ENCODE data around the gene MCM7. TPM values are rescaled to one million over a fixed set of nuclear protein-coding genes. Genes with fewer than 3 reads are reported as not detected.
A peak's percentile ranks its signal among the peaks of the same experiment; 100 is the strongest.

Gene MCM7
- total and polyA plus RNA-seq, 2 of the 4 experiments (the other 2 are of a cell fraction): 104 to 137 TPM

- no peaks in the 10 kb centered on the region for H3K27me3 ChIP-seq (ENCODE audit: control insufficient read depth, insufficient read depth, low read length)
Measured at GRCh38 chr7:100065452-100066186, 35.6 kb downstream of the MCM7 start.

More at GRCh38 chr7:100065452-100066186, 35.6 kb downstream of the MCM7 start:
- H4K20me1 ChIP-seq (ENCODE audit: insufficient read depth, low read length): no peaks in the 10 kb centered on the region
- H3K79me1 ChIP-seq (ENCODE audit: low read depth in 1 of 2, low read length in 2 of 2): peaks cover 6 to 12% of the 10 kb centered on the region in 2 experiments; a peak in 3 of 4 replicates
- H3K27ac ChIP-seq (ENCODE audit: insufficient read depth, low read length): peak overlapping the region; percentile 4; the same call in 1 of the 2 replicates
- ChIA-PET CTCF (no interaction called here), POLR2A (ENCODE audit: unreplicated experiment) (no interaction called here)
- peaks cover 2% of the 10 kb centered on the region; the same call in 1 of the 2 replicates for H3K4me1 ChIP-seq (ENCODE audit: control insufficient read depth, insufficient read depth, low read length)
- H2AK9ac ChIP-seq (replicated peaks; ENCODE audit: low read depth, low read length, poor library complexity): no peak overlapping the region
- H3K4me3 ChIP-seq (ENCODE audit: insufficient read depth, low read depth, low read length): no peak overlapping the region
- peak; percentile 70 for DNase-seq
- peaks cover 52% of the 10 kb centered on the region for H3K36me3 ChIP-seq (ENCODE audit: control insufficient read depth, insufficient read depth, low read length)
- H4K8ac ChIP-seq (ENCODE audit: low read depth in 2 of 2, low read length in 2 of 2): no peak overlapping the region
- H2BK5ac ChIP-seq (ENCODE audit: low read depth, low read length, poor library complexity, severe bottlenecking): no peak overlapping the region
- intact Hi-C loops (cut with micrococcal nuclease): no loop called here
- dilution Hi-C loops (cut with HindIII; ENCODE audit: low sequenced_read_pairs, unreplicated experiment): no loop called here
- H2AFZ ChIP-seq (replicated peaks; ENCODE audit: low read length, poor library complexity): no peak overlapping the region
- H2BK15ac ChIP-seq (ENCODE audit: low read depth, low read length): no peak overlapping the region
- H2AK5ac ChIP-seq (ENCODE audit: low read depth, low read length): no peak overlapping the region
- H3K4ac ChIP-seq (ENCODE audit: low read depth, low read length): no peak overlapping the region
- H3K18ac ChIP-seq (ENCODE audit: low read depth, low read length): no peak overlapping the region
- no peak overlapping the region for H4K5ac ChIP-seq (ENCODE audit: low read depth, low read length)
- no peak overlapping the region for H3K23ac ChIP-seq (ENCODE audit: low read depth, low read length)
- peaks cover 24% of the 10 kb centered on the region for H3K9me3 ChIP-seq (ENCODE audit: control insufficient read depth, insufficient read depth, low read length)
- no peak overlapping the region for H3K9ac ChIP-seq (ENCODE audit: low read depth, low read length)
- no peak overlapping the region for H3K4me2 ChIP-seq (ENCODE audit: low read depth, low read length)
- no peak for TF ChIP-seq CHD1 (IDR thresholded peaks at IDR 0.05; ENCODE audit: low read depth, low read length)
- TF ChIP-seq CEBPB (IDR thresholded peaks at IDR 0.05; ENCODE audit: low read depth, low read length): peak; percentile 77
- no peak for TF ChIP-seq RFX5 (IDR thresholded peaks at IDR 0.05; ENCODE audit: low read depth, low read length)
- no peak for TF ChIP-seq RAD21 (IDR thresholded peaks at IDR 0.05; ENCODE audit: low read length)
- H4K91ac ChIP-seq (ENCODE audit: insufficient read depth, low read depth, low read length): no peak overlapping the region
- no TSS peak for BruUV-seq (replicated peaks)
- 0 out of 2 replicates have a peak, but pooled peaks cover 3% of the 10 kb centered on the region for H3K9me1 ChIP-seq (ENCODE audit: insufficient read depth, low read length)
- H2BK120ac ChIP-seq (ENCODE audit: low read depth, low read length): no peak overlapping the region
- no CpG with 5 or more reads among the region's 8 CpGs for WGBS, 2 experiments (ENCODE audit: extremely low coverage in 2 of 2, insufficient read length in 1 of 2)
- ATAC-seq (ENCODE audit: low read depth): peak; percentile 50
- H3K56ac ChIP-seq (ENCODE audit: extremely low read depth, insufficient read depth, low read length): no peak overlapping the region
- in situ Hi-C loops (cut with MboI; ENCODE audit: low sequenced_read_pairs): no loop called here
- no peak overlapping the region for H3K14ac ChIP-seq (replicated peaks; ENCODE audit: low read depth, low read length)
- no peak overlapping the region for H2BK20ac ChIP-seq (ENCODE audit: low read depth, low read length)
